Effector memory CD4-positive, alpha-beta T cell (primary cell): ENCODE data around the gene FUT8.
A peak's percentile ranks its signal among the peaks of the same experiment; 100 is the strongest.

Source experiments
- DNase-seq, 3 donors: peaks; one replicate each; pipeline ENCODE4 v3.0.0-alpha.2; 2020
- H3K27ac ChIP-seq: 2 replicates; pipeline ENCODE4 v1.7.0; 2013; ENCODE audit warnings: mild to moderate bottlenecking, low read length, moderate library complexity; ENCODE audit not compliant: insufficient read depth, poor library complexity, severe bottlenecking
- H3K27me3 ChIP-seq: replicated peaks from 2 replicates; pipeline ENCODE4 v1.7.0; 2013; ENCODE audit warnings: mild to moderate bottlenecking, low read length; ENCODE audit not compliant: insufficient read depth, control insufficient read depth, poor library complexity, severe bottlenecking
- H3K36me3 ChIP-seq: 2 replicates; pipeline ENCODE4 v1.7.0; 2013; ENCODE audit warnings: mild to moderate bottlenecking, low read length, moderate library complexity; ENCODE audit not compliant: control insufficient read depth, insufficient read depth
- H3K4me1 ChIP-seq: 2 replicates; pipeline ENCODE4 v1.7.0; 2013; ENCODE audit warnings: low read length, mild to moderate bottlenecking; ENCODE audit not compliant: control insufficient read depth, insufficient read depth, poor library complexity, severe bottlenecking
- H3K4me3 ChIP-seq: 2 replicates; pipeline ENCODE4 v1.7.0; 2013; ENCODE audit warnings: low read length, low read depth, mild to moderate bottlenecking; ENCODE audit not compliant: insufficient read depth, poor library complexity, severe bottlenecking
- H3K9me3 ChIP-seq: 2 replicates; pipeline ENCODE4 v1.7.0; 2013; ENCODE audit warnings: mild to moderate bottlenecking, low read length, moderate library complexity; ENCODE audit not compliant: control insufficient read depth
- total RNA-seq, 3 donors: gene quantifications; one replicate each; lab custom pipeline; 2026; lab: John Stamatoyannopoulos, UW

FUT8 gene
- total RNA-seq = 27.5 to 51.1 (median 37.9) reads per million in 3 donors

DNA sequence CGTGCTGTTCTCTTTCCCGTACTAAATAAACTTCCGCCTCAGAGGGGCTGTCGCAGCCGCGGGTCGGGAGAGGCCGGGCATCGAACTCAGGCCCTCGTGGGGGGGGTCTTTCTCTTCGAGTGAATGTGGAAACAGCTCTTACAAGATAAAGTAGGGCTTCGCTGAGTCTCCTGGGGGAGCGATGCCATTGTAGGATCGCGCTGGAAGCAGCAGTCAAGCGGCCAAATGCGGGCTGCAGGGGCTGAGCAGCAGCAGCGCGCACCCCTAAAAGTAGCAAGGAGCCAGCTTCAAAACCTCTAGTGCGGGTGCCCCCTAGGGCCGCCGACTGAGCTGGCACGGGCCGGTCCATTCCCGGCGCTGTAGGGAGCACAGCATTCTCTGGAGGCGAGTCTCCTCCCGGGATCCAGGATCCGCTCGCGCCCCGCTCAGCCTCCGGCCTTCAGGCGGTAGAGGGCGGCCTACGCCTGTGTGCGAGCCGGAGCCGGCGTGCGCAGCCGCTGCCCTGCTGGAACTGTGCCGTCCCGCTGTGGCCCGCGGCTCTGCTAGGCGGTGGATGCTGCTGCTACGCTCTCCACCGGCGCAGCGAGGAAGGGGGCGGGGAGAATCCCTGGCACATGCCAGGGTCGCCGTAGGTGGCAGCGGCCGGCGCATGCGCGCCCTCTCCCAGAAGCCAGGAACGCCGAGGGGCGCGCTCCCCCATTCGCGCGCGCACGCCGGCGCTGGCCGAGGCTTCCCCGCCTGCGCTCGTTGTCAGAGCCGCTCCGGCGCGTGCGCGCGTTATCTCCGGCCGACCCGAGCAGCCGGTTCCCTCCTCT, at the start of gene FUT8:
FUT8 (plus strand) TSS at position 699 of the 815 bp plus-strand sequence. CDS start 148,834 bp downstream, outside the sequence.
- peak within 1 kb of the TSS; percentile 99 for H3K4me3 ChIP-seq
- DNase-seq = peak; percentile 90 to 92 (median 90)
- no peaks in the 10 kb centered on the region for H3K9me3 ChIP-seq
- no peaks in the 10 kb centered on the region for H3K27me3 ChIP-seq
- H3K27ac ChIP-seq = peak within 1 kb of the TSS; percentile 79
- no peaks in the 10 kb centered on the region for H3K36me3 ChIP-seq
- H3K4me1 ChIP-seq = peaks cover 14% of the 10 kb centered on the region

DNA sequence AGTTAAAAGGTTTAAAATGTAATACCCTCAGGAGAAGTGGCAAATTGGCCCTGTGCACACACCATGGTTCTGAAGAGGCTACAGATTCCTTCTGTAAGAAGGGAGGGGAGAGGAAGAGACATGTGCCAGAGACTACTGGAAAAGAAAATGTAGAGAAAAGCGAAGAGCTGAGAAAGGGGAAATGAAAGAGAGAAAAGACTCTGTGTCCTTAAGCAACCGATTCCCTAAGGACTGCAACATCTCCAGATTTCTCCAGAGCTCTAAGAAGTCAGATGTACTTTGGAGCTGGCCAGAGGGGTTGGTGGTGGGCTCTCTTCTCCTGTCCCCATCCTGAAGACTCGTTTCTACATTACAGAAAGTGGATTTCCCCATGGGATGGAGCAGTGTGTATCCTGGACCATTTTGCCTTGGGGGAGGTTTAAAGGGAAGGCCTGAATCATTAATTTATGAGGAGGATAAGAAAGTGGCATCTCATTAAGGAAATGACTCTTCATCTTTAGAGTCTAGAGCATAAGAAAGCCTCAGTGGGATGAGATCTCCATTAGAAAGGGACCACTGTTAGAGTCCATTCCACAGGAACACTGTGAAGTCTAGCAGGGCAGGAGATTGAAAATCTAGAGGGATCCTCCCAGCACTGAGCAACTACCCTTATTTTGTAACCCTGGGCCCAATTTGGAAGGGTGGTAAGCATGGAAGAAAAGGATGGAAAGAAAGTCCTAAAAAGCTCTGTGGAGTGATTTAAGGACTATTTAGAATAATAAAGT, 45.5 kb upstream of the FUT8 start:
- no peaks in the 10 kb centered on the region for H3K27me3 ChIP-seq
- no peak for DNase-seq

DNA sequence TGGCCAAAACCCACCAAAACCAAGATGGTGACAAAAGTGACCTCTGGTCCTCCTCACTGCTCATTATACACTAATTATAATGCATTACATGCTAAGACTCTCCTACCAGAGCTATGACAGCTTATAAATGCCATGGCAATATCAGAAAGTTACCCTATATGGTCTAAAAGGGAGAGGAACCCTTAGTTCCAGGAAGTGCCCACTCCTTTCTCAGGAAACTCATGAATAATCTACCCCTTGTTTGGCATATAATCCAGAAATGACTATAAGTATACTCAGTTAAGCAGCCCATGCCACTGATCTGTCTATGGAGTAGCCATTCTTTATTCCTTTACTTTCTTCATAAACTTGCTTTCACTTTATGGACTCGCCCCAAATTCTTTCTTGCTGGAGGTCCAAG, 43.0 kb upstream of the FUT8 start:
- Histone ChIP-seq H3K4me3 (no peak overlapping the region), H3K27me3 (no peaks in the 10 kb centered on the region), H3K4me1 (no peaks in the 10 kb centered on the region), H3K36me3 (no peaks in the 10 kb centered on the region), H3K9me3 (no peaks in the 10 kb centered on the region), H3K27ac (no peak overlapping the region)
- no peak for DNase-seq

More for the DNA sequence above, 45.5 kb upstream of the FUT8 start:
- Histone ChIP-seq H3K36me3 (no peaks in the 10 kb centered on the region), H3K9me3 (no peaks in the 10 kb centered on the region), H3K4me1 (no peaks in the 10 kb centered on the region), H3K27ac (no peak overlapping the region), H3K4me3 (no peak overlapping the region)

DNA sequence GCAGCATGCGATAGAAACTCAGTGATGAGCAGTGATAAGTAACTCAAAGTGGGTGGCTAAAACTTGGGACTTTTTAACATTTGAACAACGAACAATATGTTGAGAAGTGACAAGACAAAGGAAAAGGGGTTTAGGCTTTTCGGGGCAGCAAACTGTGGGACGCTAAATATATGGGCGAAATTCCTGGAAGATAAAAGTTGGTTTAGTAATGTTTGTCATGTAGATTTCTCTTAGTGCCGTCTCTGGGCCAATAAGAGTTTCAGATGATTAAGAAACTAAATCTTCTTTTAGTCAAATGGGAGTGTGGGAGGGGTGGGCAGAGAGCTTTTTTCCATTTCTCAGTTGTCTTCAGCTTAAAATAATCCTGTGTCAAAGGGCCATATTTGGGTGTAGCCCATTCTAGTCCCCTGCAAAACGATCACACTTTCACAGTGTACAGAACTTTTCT, 41.7 kb upstream of the FUT8 start:
- H3K4me1 ChIP-seq = no peaks in the 10 kb centered on the region
- DNase-seq = no peak
- no peak overlapping the region for H3K4me3 ChIP-seq
- no peak overlapping the region for H3K27ac ChIP-seq
- H3K9me3 ChIP-seq = no peaks in the 10 kb centered on the region
- H3K36me3 ChIP-seq = no peaks in the 10 kb centered on the region
- no peaks in the 10 kb centered on the region for H3K27me3 ChIP-seq

DNA sequence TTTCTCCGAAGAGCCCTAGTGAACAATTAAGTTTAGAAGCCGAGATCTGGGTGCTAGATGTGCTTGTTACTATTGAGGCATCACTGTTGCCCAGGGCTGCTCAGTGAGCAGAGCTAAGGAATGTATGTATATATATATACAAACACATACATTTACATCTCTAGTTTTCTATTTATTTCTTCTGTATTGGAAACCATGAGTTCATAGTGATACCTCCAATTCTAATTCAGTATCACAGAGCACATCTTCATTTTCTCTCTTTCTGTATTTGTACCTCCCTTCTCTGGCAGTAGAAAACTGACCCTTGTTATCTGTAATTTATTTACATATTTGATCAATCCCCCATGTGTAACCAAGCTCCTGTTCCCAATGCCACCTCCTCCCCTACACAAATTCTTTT, 40.7 kb upstream of the FUT8 start:
- H3K4me3 ChIP-seq = no peak overlapping the region
- H3K9me3 ChIP-seq = no peaks in the 10 kb centered on the region
- H3K27me3 ChIP-seq = no peaks in the 10 kb centered on the region
- no peaks in the 10 kb centered on the region for H3K4me1 ChIP-seq
- H3K27ac ChIP-seq = no peak overlapping the region
- DNase-seq = no peak
- no peaks in the 10 kb centered on the region for H3K36me3 ChIP-seq

DNA sequence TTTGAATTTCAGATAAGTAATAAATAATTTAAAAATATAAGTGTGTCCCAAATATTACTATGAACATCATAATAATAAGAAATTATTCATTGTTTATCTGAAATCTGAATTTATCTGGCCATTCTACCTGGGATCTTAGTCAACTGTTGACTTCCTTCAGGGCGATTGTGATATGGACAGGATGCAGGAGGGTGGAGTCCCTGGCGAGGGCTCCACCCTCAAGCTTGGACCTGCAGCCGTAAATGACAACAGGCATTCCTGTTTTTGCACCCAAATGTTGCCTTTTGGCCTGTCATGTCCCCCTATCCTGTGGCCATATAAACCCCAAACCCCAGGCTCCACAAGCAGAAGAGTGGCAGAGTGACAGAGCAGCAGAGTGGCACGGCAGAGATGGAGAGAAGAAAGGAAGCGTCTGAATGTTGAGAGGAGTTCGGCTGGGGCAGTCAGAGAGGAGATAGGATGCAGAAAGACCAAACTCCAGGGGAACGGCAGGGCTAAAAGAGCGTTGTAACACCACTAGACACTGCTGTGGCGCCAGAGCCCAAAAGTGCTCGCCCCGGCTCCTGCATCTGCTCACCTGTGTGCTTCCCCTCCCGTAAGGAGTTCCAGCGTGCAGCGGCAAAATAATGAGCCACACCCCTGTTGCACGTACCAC, 39.4 kb upstream of the FUT8 start:
- H3K9me3 ChIP-seq = no peaks in the 10 kb centered on the region
- no peaks in the 10 kb centered on the region for H3K4me1 ChIP-seq
- H3K27ac ChIP-seq = no peak overlapping the region
- no peak overlapping the region for H3K4me3 ChIP-seq
- no peak for DNase-seq
- H3K27me3 ChIP-seq = no peaks in the 10 kb centered on the region
- no peaks in the 10 kb centered on the region for H3K36me3 ChIP-seq

DNA sequence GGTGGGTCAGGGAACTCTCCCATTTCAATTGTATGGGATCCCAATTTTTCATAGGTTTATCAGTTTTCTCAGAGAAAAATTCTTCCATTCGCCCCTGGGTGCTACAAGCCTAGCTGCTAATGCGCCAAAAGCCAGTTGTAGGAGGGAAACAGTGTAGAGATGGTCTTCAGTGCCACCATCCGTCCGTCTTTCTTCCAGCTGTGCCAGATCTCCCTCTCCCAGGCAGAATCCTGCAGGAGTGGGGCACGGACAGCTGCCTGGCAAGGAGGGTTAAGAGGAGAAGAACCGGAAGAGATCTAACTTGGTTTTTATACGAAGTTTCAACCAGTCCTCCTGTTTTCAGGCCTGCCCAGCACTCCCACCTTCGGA, 38.9 kb upstream of the FUT8 start:
- H3K4me3 ChIP-seq = no peak overlapping the region

DNA sequence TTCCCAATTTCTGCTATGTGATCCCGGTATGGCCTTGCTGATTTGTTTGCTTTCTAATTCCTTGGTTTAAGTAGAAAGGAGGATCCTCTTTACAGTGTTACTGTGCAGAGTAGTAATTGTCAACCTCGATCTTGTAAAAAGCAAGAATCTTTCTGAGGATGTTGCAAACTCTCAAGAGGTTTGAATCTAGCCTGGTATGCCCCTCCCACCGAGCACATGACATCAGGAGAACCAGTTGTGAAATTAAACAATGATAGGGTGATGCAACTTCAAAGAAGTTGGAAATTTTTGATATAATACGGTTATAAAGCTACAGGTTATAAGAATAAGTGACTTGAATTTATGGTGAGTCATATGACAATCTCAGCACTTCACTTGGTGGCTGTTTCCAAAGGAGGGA, 35.0 kb upstream of the FUT8 start:
- H3K9me3 ChIP-seq = no peaks in the 10 kb centered on the region
- DNase-seq = no peak
- no peaks in the 10 kb centered on the region for H3K4me1 ChIP-seq
- H3K4me3 ChIP-seq = no peak overlapping the region
- no peak overlapping the region for H3K27ac ChIP-seq
- no peaks in the 10 kb centered on the region for H3K27me3 ChIP-seq
- no peaks in the 10 kb centered on the region for H3K36me3 ChIP-seq

More for the DNA sequence above, 38.9 kb upstream of the FUT8 start:
- Histone ChIP-seq H3K27ac (no peak overlapping the region), H3K36me3 (no peaks in the 10 kb centered on the region), H3K4me1 (no peaks in the 10 kb centered on the region), H3K27me3 (no peaks in the 10 kb centered on the region), H3K9me3 (no peaks in the 10 kb centered on the region)
- DNase-seq = no peak

DNA sequence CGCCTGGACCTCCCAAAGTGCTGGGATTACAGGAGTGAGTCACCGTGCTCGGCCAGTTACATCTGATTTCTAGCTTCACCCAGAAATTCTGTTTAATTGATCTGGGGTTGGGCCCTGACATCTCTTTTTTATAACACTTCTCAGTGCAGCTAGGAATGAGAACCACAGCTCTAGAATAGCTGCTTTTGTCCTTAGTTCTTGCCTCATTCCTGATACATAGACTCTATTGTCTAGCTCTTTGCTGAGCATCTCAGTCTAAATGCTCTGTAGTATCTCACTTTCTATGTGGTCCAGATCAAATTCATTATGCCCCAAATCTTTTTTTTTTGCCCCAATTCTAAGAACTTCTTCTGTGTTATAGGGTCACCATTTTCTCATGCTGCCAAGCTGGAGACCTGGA, 29.9 kb upstream of the FUT8 start:
- Histone ChIP-seq H3K27me3 (no peaks in the 10 kb centered on the region), H3K9me3 (no peaks in the 10 kb centered on the region), H3K36me3 (no peaks in the 10 kb centered on the region), H3K4me3 (no peak overlapping the region), H3K4me1 (no peaks in the 10 kb centered on the region), H3K27ac (no peak overlapping the region)
- DNase-seq = no peak
